Activated B cell treated with CpG ODN at 0.5 μM for 24 hours (primary cell): ENCODE measurements around the gene TSPAN31. TPM values are rescaled to one million over a fixed set of nuclear protein-coding genes. Genes with fewer than 3 reads are reported as not detected.

Experiments used
- ATAC-seq: fragments of 200-7000 bp; cut with Tn5 transposase; one replicate; pipeline ENCODE4 v1.10.0; 2021; ENCODE audit warnings: low read depth, mild to moderate bottlenecking, moderate library complexity
- CTCF ChIA-PET: fragments of 350-600 bp; sonication (Branson Sonifier 250); formaldehyde crosslinking; loops from one replicate; lab custom pipeline; 2021; ENCODE audit warnings: antibody characterized with exemption; lab: Charles Lee
- POLR2A ChIA-PET: fragments of 350-600 bp; sonication (Branson Sonifier 250); formaldehyde crosslinking; loops from one replicate; lab custom pipeline; 2021; ENCODE audit warnings: antibody characterized with exemption; lab: Charles Lee
- DNase-seq: peaks from one replicate; pipeline ENCODE4 v3.0.0; 2022
- H3K27ac Mint-ChIP-seq: one replicate; pipeline ENCODE4 v1.8.0; 2020; ENCODE audit warnings: mixed read lengths
- H3K27me3 Mint-ChIP-seq: one replicate; pipeline ENCODE4 v1.8.0; 2021; ENCODE audit warnings: mixed read lengths
- H3K36me3 Mint-ChIP-seq: one replicate; pipeline ENCODE4 v1.8.0; 2021; ENCODE audit warnings: low read depth, mixed read lengths
- H3K4me1 Mint-ChIP-seq: one replicate; pipeline ENCODE4 v1.8.0; 2021; ENCODE audit warnings: mixed read lengths
- H3K4me3 Mint-ChIP-seq: one replicate; pipeline ENCODE4 v1.8.0; 2020; ENCODE audit warnings: mild to moderate bottlenecking, mixed read lengths
- H3K9me3 Mint-ChIP-seq: one replicate; pipeline ENCODE4 v1.8.0; 2020; ENCODE audit warnings: mixed read lengths
- intact Hi-C: fragments of 100-400 bp; cut with micrococcal nuclease; formaldehyde crosslinking; loops from one replicate; pipeline ENCODE4 v1.15.1; 2024
- total RNA-seq: library from RNA; stranded (reverse); gene quantifications from 2 replicates; pipeline ENCODE4 v1.2.3, GENCODE V29; 2022
- TF ChIP-seq, protein P1 (sequence below): fragments of 200-600 bp; IDR thresholded peaks from one replicate; pipeline ENCODE4 v1.8.0; 2022; ENCODE audit warnings: antibody characterized with exemption, mild to moderate bottlenecking

The TSPAN31 gene
- total RNA-seq, 1 donor from 2014 or later = 35.8 TPM

DNA sequence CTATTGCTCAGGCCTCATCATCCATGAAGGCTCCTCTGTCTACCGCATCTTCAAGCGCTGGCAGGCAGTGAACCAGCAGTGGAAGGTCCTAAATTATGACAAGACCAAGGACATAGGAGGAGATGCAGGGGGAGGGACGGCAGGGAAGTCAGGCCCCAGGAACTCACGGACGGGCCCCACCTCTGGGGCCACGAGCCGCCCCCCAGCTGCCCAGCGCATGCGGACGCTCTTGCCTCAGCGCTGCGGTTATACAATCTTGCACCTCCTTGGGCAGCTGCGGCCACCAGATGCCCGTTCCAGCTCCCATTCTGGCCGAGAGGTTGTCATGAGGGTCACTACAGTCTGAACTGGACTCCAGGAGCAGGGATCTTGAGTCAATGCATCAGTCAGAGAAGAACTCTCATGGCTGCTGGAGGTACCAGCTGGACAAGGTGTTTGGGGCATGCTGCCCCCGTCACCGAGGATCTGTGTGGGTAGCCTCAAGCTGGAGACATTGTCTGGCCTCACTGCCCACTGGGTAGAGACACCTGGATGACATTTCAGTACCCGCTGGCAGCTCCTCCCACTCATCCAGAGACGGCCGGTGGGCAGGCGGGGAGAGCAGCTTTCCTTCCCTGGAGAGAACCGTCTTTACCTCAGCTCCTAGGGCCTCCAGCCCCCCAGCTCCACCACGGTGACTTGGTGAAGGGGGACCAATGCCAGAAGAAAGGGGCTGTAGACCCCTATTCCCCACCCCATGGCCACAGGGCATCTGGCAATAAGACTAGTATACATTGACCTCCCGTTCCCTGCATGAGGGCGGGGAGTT, 13.9 kb downstream of the TSPAN31 start:
- H3K27me3 Mint-ChIP-seq = no peaks in the 10 kb centered on the region
- H3K27ac Mint-ChIP-seq = no peak overlapping the region
- intact Hi-C loops = no loop called here
- DNase-seq (no peak), ATAC-seq (no peak)
- ChIA-PET CTCF (interaction anchor here (1.0 to 2.6 kb wide), 5 partner anchors 9 to 27 kb away, joined by 3 to 9 read pairs (median 5); partner anchors contain the start of gene TSFM), POLR2A (interaction anchor here (0.6 to 1.4 kb wide), 3 partner anchors 14 to 1048 kb away, joined by 3 to 6 read pairs (median 4); partner anchors contain the start of genes EEF1AKMT3 and METTL1)
- TF ChIP-seq, protein P1, sequence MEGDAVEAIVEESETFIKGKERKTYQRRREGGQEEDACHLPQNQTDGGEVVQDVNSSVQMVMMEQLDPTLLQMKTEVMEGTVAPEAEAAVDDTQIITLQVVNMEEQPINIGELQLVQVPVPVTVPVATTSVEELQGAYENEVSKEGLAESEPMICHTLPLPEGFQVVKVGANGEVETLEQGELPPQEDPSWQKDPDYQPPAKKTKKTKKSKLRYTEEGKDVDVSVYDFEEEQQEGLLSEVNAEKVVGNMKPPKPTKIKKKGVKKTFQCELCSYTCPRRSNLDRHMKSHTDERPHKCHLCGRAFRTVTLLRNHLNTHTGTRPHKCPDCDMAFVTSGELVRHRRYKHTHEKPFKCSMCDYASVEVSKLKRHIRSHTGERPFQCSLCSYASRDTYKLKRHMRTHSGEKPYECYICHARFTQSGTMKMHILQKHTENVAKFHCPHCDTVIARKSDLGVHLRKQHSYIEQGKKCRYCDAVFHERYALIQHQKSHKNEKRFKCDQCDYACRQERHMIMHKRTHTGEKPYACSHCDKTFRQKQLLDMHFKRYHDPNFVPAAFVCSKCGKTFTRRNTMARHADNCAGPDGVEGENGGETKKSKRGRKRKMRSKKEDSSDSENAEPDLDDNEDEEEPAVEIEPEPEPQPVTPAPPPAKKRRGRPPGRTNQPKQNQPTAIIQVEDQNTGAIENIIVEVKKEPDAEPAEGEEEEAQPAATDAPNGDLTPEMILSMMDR = no peak
- peaks cover 45% of the 10 kb centered on the region for H3K36me3 Mint-ChIP-seq
- peaks cover 40% of the 10 kb centered on the region for H3K4me1 Mint-ChIP-seq
- H3K4me3 Mint-ChIP-seq = no peak overlapping the region
- no peaks in the 10 kb centered on the region for H3K9me3 Mint-ChIP-seq

DNA sequence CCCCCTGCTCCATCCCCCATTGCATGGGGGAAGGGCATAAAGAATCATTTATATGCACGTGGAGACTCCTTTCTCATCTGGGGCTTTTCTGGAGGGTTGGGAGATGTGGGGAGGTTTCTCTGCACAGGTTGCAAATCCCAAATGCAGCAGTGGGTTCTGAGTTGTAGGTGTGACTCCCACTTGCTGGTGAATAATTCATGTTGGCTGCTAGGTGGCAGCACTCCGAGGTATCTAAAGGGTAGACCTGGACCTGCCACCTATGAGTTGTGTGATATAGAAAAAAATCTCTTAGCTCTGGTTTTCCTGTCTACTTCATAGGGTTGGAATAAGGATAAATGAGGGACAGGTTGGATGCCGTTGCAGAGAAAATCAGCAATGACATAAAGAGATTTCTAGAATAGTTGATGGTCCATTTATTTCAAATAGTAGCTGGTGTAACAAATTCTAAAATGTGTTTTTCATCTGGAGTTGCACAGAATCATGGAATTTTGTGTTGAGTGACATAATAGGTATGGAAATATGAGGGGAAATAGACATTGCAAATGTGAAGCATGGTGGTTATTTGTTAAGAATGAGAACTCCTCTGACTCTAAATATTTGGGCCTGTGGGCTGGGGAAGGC, 14.6 kb downstream of the TSPAN31 start:
- H3K4me1 Mint-ChIP-seq = peaks cover 39% of the 10 kb centered on the region
- DNase-seq (no peak), ATAC-seq (no peak)
- ChIA-PET CTCF (interaction anchor here (1.0 to 2.6 kb wide), 6 partner anchors 8 to 145 kb away, joined by 3 to 9 read pairs (median 4); partner anchors contain the start of gene TSFM), POLR2A (interaction anchor here (0.6 to 1.4 kb wide), 3 partner anchors 13 to 1049 kb away, joined by 3 to 6 read pairs (median 4); partner anchors contain the start of genes EEF1AKMT3 and METTL1)
- no peaks in the 10 kb centered on the region for H3K9me3 Mint-ChIP-seq
- H3K27me3 Mint-ChIP-seq = peaks cover 3% of the 10 kb centered on the region
- H3K4me3 Mint-ChIP-seq = no peak overlapping the region
- TF ChIP-seq, protein P1 = no peak
- H3K27ac Mint-ChIP-seq = no peak overlapping the region
- intact Hi-C loops = no loop called here
- H3K36me3 Mint-ChIP-seq = peaks cover 44% of the 10 kb centered on the region

DNA sequence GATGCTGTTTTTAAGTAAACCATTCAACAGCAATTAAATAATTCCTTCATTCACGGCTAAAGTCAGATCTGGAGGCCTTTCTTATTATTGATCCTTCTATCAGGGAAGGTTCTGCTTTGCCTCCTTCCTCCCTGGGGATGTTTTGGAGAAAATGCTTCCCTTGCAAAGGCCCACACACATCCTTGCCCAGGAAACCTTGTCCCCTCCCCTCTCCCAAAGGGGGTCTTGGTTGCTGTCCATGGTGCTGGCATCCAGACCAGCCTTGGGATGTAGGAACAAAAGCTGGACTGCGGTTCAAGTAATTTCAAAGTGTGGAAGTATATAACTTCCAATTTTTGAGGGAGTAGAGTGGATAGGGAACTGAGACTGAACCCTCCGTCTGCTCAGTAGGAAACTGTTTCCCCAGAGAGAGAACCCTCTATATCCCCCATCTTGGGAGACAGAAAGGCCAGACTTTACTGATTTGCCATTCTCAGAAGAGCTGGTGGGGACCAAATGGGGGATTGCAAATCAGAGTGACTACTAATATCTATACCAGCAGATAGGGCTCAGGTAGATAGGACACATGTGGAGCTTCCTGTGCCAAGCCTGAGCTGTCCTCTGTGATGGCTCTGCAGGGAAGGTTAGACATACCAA, 15.6 kb downstream of the TSPAN31 start:
- POLR2A ChIA-PET = interaction anchor here (1.4 kb wide), 1 partner anchor 12 kb away, joined by 4 read pairs; the partner anchor contains the start of genes EEF1AKMT3 and METTL1
- no peak for ATAC-seq
- DNase-seq = no peak

DNA sequence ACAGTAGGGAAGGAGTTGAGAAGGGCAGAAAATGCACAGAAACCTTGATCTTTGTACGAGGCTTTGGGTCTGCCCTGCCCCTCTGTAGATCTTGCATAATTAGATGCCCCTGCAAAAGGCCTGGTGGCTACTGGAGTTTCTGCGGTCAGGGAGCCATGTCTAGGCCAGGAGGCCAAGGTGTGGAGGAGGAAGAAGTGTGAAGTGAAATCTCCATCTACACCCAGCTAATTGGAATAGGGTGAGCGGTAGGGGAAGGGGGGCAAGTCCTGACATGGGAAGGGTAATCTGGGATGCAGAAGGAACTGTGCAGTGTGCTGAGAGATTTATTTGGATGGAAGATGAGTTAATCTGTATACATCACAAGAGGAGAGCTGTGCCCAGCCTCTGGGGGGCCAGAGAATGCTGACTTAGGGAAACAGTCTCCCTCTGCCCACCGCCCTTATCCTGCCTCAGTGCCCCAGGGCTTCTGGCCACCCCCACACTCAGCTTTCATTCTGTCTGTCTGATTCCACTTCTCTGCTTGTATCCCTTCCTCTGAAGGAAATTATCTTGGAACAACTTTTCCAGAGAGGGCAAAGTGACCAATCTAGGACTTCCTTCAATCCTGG, 16.7 kb downstream of the TSPAN31 start:
- no peaks in the 10 kb centered on the region for H3K9me3 Mint-ChIP-seq
- POLR2A ChIA-PET = no interaction called here
- TF ChIP-seq, protein P1 = no peak
- CTCF ChIA-PET = interaction anchor here (1.1 to 1.4 kb wide), 2 partner anchors 20 kb away, joined by 3 read pairs; no protein-coding TSS in a partner anchor
- no peak for DNase-seq
- H3K4me3 Mint-ChIP-seq = no peak overlapping the region
- no peak overlapping the region for H3K27ac Mint-ChIP-seq
- peaks cover 8% of the 10 kb centered on the region for H3K27me3 Mint-ChIP-seq
- H3K4me1 Mint-ChIP-seq = peaks cover 48% of the 10 kb centered on the region
- peaks cover 37% of the 10 kb centered on the region for H3K36me3 Mint-ChIP-seq
- ATAC-seq = no peak
- intact Hi-C loops = no loop called here

More for the DNA sequence above, 15.6 kb downstream of the TSPAN31 start:
- intact Hi-C loops = no loop called here
- no peak overlapping the region for H3K27ac Mint-ChIP-seq
- no peaks in the 10 kb centered on the region for H3K9me3 Mint-ChIP-seq
- CTCF ChIA-PET = interaction anchor here (0.6 to 2.6 kb wide), 3 partner anchors 19 to 282 kb away, joined by 3 to 8 read pairs (median 3); no protein-coding TSS in a partner anchor
- no peak overlapping the region for H3K4me3 Mint-ChIP-seq
- H3K36me3 Mint-ChIP-seq = peaks cover 41% of the 10 kb centered on the region
- H3K27me3 Mint-ChIP-seq = peaks cover 4% of the 10 kb centered on the region
- TF ChIP-seq, protein P1 = no peak
- peaks cover 45% of the 10 kb centered on the region for H3K4me1 Mint-ChIP-seq
